Measurements from ENCODE around the gene RANBP3. TPM values are rescaled to one million over a fixed set of nuclear protein-coding genes. Genes with fewer than 3 reads are reported as not detected.

The RANBP3 gene
- total RNA-seq, 1 donor from 2014 or later: 98.5 TPM

DNA sequence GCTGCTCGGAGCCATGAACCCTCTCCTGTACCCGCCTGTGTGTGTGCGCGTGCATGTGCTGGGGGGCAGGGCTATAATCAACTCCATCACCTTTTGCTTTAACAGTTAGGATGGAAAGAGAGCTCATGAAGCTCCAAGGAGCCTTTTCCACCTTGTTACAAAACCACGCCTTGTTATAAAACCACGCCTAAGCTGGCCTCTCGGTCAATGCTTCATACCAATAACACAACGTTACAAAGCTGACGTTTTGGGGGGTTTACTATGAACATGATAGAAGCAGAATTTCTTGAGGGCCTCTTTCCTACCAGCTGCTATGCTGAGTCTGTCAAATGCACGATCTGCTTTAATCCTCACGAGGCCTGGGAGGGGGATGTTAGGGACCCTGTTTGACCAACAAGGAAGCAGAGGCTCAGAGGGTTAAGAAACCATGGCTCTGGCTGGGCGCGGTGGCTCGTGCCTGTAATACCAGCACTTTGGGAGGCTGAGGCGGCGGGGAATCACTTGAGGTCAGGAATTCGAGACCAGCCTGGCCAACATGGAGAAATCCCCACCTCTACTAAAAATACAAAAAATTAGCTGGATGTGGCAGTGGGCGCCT is 52.0 kb downstream of the RANBP3 start:
- TF ChIP-seq, protein P1, sequence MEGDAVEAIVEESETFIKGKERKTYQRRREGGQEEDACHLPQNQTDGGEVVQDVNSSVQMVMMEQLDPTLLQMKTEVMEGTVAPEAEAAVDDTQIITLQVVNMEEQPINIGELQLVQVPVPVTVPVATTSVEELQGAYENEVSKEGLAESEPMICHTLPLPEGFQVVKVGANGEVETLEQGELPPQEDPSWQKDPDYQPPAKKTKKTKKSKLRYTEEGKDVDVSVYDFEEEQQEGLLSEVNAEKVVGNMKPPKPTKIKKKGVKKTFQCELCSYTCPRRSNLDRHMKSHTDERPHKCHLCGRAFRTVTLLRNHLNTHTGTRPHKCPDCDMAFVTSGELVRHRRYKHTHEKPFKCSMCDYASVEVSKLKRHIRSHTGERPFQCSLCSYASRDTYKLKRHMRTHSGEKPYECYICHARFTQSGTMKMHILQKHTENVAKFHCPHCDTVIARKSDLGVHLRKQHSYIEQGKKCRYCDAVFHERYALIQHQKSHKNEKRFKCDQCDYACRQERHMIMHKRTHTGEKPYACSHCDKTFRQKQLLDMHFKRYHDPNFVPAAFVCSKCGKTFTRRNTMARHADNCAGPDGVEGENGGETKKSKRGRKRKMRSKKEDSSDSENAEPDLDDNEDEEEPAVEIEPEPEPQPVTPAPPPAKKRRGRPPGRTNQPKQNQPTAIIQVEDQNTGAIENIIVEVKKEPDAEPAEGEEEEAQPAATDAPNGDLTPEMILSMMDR (IDR thresholded peaks at IDR 0.05): no peak
- intact Hi-C loops (cut with micrococcal nuclease): no loop called here
- DNase-seq: no peak
- Mint-ChIP-seq H3K4me3 (no peak overlapping the region), H3K36me3 (ENCODE audit: low read depth) (peaks cover 96% of the 10 kb centered on the region), H3K4me1 (peaks cover 15% of the 10 kb centered on the region), H3K27ac (no peak overlapping the region), H3K27me3 (no peaks in the 10 kb centered on the region), H3K9me3 (no peaks in the 10 kb centered on the region)
- POLR2A ChIA-PET: no interaction called here
- CTCF ChIA-PET: no interaction called here
- ATAC-seq (ENCODE audit: low read depth): no peak

GRCh38 chr19:5923356-5923755 is 54.6 kb downstream of the RANBP3 start:
- H3K4me1 Mint-ChIP-seq: peaks cover 14% of the 10 kb centered on the region
- no peak overlapping the region for H3K4me3 Mint-ChIP-seq
- DNase-seq (no peak), ATAC-seq (ENCODE audit: low read depth) (no peak)
- POLR2A ChIA-PET: interaction anchor here (0.9 kb wide), 1 partner anchor 20 kb away, joined by 4 read pairs; the partner anchor contains the start of gene NDUFA11
- TF ChIP-seq, protein P1 (IDR thresholded peaks at IDR 0.05): no peak
- intact Hi-C loops (cut with micrococcal nuclease): no loop called here
- no peaks in the 10 kb centered on the region for H3K9me3 Mint-ChIP-seq
- H3K36me3 Mint-ChIP-seq (ENCODE audit: low read depth): peaks cover 92% of the 10 kb centered on the region
- CTCF ChIA-PET: no interaction called here
- H3K27me3 Mint-ChIP-seq: no peaks in the 10 kb centered on the region
- no peak overlapping the region for H3K27ac Mint-ChIP-seq

GRCh38 chr19:5922161-5922545 is 55.8 kb downstream of the RANBP3 start:
- intact Hi-C loops (cut with micrococcal nuclease): no loop called here
- CTCF ChIA-PET: no interaction called here

DNA sequence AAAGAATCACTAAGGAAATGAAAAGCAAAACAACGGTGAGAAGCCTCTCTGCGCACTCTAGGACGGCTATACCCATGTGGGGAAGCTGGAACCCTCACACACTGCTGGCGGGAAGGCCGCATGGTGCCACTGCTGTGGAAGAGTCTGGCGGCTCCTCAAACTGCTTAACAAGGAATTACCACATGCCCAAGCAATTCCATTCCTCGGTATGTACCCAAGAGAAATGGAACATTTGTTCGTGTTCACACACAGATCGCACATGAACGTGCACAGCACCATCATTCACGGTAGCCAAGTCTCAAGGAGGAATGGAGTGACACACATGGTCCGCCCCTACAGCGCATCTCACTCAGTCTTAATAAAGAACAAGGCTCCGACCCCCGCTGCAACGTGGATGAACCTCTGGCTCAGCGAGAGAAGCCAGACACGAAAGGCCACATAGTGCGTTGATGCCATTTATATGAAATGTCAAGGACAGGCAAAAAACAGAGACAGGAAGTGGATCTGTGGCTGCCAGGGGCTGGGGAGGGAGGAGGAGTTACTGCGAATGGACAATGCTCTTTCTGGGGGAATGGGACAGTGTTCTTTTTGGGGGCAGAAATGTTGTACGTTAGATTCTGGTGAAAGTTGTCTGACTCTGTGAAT is 56.3 kb downstream of the RANBP3 start:
- DNase-seq: no peak
- ChIA-PET CTCF (no interaction called here), POLR2A (no interaction called here)
- no peaks in the 10 kb centered on the region for H3K9me3 Mint-ChIP-seq
- no peak for ATAC-seq (ENCODE audit: low read depth)
- peaks cover 87% of the 10 kb centered on the region for H3K36me3 Mint-ChIP-seq (ENCODE audit: low read depth)
- no peak overlapping the region for H3K27ac Mint-ChIP-seq
- H3K27me3 Mint-ChIP-seq: no peaks in the 10 kb centered on the region
- TF ChIP-seq, protein P1 (IDR thresholded peaks at IDR 0.05): no peak
- H3K4me3 Mint-ChIP-seq: no peak overlapping the region
- intact Hi-C loops (cut with micrococcal nuclease): no loop called here
- no peaks in the 10 kb centered on the region for H3K4me1 Mint-ChIP-seq

More at GRCh38 chr19:5922161-5922545, 55.8 kb downstream of the RANBP3 start:
- Mint-ChIP-seq H3K27ac (no peak overlapping the region), H3K36me3 (ENCODE audit: low read depth) (peaks cover 87% of the 10 kb centered on the region), H3K27me3 (no peaks in the 10 kb centered on the region), H3K9me3 (no peaks in the 10 kb centered on the region), H3K4me1 (peaks cover 2% of the 10 kb centered on the region), H3K4me3 (no peak overlapping the region)
- ATAC-seq (ENCODE audit: low read depth) (no peak), DNase-seq (no peak)
- TF ChIP-seq, protein P1 (IDR thresholded peaks at IDR 0.05): no peak
- POLR2A ChIA-PET: no interaction called here

GRCh38 chr19:5918463-5919079 is 59.4 kb downstream of the RANBP3 start:
- H3K36me3 Mint-ChIP-seq (ENCODE audit: low read depth): peaks cover 74% of the 10 kb centered on the region
- POLR2A ChIA-PET: no interaction called here
- H3K27me3 Mint-ChIP-seq: no peaks in the 10 kb centered on the region

More at GRCh38 chr19:5918463-5919079, 59.4 kb downstream of the RANBP3 start:
- no peak for DNase-seq
- intact Hi-C loops (cut with micrococcal nuclease): no loop called here
- CTCF ChIA-PET: no interaction called here
- Mint-ChIP-seq H3K9me3 (no peaks in the 10 kb centered on the region), H3K27ac (no peak overlapping the region), H3K4me3 (no peak overlapping the region), H3K4me1 (no peaks in the 10 kb centered on the region)
- TF ChIP-seq, protein P1 (IDR thresholded peaks at IDR 0.05): no peak
- ATAC-seq (ENCODE audit: low read depth): no peak

All from activated B cell treated with CpG ODN at 0.5 μM for 24 hours (primary cell).